ENCODE results near the gene CCDC13.

- TF ChIP-seq, protein P1, sequence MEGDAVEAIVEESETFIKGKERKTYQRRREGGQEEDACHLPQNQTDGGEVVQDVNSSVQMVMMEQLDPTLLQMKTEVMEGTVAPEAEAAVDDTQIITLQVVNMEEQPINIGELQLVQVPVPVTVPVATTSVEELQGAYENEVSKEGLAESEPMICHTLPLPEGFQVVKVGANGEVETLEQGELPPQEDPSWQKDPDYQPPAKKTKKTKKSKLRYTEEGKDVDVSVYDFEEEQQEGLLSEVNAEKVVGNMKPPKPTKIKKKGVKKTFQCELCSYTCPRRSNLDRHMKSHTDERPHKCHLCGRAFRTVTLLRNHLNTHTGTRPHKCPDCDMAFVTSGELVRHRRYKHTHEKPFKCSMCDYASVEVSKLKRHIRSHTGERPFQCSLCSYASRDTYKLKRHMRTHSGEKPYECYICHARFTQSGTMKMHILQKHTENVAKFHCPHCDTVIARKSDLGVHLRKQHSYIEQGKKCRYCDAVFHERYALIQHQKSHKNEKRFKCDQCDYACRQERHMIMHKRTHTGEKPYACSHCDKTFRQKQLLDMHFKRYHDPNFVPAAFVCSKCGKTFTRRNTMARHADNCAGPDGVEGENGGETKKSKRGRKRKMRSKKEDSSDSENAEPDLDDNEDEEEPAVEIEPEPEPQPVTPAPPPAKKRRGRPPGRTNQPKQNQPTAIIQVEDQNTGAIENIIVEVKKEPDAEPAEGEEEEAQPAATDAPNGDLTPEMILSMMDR (conservative IDR thresholded peaks at IDR 0.05 in 1 of 2, IDR thresholded peaks at IDR 0.05 in 1 of 2; ENCODE audit: low read depth in 1 of 2, low read length in 2 of 2), result no peak
- TF ChIP-seq EZH2 (IDR thresholded peaks at IDR 0.05; ENCODE audit: low read length, missing control alignments), result no peak
Measured at GRCh38 chr3:42741796-42742195, 31.3 kb downstream of the CCDC13 start.
